IPS-18a (cell line): ENCODE measurements around the gene PRKCZ.
"Not testable (repeated sequence)": the region's sequence is repeated elsewhere in the genome, so short reads cannot be mapped to it uniquely, and the experiment has no call there.

Experiments used
- H3K27ac ChIP-seq: one replicate; pipeline ENCODE4 v1.5.1; 2013; ENCODE audit warnings: low read length
- H3K27me3 ChIP-seq: one replicate; pipeline ENCODE4 v1.6.1; 2013; ENCODE audit warnings: mild to moderate bottlenecking, low read length; ENCODE audit not compliant: control insufficient read depth, insufficient read depth
- H3K36me3 ChIP-seq: one replicate; pipeline ENCODE4 v1.6.1; 2013; ENCODE audit warnings: low read depth, low read length; ENCODE audit not compliant: control insufficient read depth
- H3K4me1 ChIP-seq: one replicate; pipeline ENCODE4 v1.6.1; 2013; ENCODE audit warnings: low read depth, low read length; ENCODE audit not compliant: control insufficient read depth
- H3K4me3 ChIP-seq: one replicate; pipeline ENCODE4 v1.5.1; 2013; ENCODE audit warnings: low read length
- H3K9ac ChIP-seq: one replicate; pipeline ENCODE4 v1.6.1; 2013; ENCODE audit warnings: mild to moderate bottlenecking, low read length, moderate library complexity
- H3K9me3 ChIP-seq: one replicate; pipeline ENCODE4 v1.6.1; 2013; ENCODE audit warnings: low read depth, low read length; ENCODE audit not compliant: control insufficient read depth

The PRKCZ gene

DNA sequence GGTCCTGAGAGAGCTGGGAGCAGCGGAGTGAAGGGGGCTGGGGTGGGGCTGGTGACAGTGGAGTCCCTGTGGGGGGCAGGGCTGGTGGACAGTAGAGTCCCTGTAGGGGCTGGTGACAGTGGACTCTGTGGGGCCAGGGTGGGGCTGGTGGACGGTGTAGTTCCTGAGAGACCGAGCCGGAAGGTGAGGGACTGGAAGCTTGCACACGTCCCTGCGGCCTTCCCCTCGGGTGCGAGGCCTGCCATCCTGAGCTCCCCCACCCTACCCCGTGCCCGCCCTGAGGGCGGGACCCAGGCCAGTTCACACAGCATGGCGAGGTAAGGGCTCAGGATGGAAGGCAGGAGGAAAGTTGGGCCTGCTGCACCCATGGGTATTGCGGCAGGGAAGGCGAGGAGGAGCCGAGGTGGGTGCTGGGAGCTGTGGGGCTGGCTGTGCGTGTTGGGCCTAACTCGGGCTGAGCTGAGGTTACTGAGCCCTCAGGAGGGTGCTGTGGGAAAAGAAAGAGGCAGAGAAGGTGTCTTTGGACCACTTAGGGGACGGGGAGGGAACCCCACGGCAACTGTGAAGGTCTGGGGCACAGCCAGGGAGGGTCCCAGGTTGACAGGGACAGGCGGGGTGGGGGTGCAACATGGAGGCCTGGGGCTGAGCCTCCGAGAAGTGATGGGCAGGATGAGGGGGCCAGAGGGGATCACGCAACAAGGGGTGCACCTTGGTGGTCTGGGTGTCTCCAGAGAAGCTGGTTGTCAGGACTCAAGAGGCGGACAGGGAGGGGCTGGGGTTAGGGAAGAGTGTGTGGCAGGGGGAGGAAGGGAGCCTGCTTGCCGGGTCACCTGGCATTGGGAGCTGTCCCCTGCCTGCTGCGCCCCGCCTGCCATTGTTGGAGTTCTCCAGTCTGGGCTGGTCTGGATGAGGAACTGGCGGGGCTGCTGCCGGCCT is 60.8 kb downstream of the PRKCZ start:
- Histone ChIP-seq H3K27ac (no peak overlapping the region), H3K9ac (no peak overlapping the region), H3K4me1 (peaks cover 11% of the 10 kb centered on the region), H3K4me3 (no peak overlapping the region), H3K36me3 (peaks cover 9% of the 10 kb centered on the region), H3K27me3 (peaks cover 5% of the 10 kb centered on the region), H3K9me3 (no peaks in the 10 kb centered on the region)

DNA sequence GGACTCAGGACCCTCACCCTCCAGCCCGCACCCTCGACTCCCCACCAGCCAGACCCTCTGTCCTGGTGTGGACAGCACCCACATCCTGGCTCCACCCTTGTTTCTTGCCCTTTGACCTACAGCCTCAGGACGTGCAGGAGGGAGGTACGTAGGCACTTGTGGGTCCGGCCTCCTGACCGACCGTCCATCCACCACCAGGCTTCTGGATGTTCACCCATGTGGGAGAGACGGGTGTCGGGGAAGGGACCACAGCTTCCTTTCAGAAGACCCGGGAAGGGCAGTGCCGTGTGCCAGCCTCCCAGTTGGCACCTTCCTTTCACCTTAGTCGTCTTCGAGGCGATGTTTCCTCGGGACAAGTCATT is 61.4 kb downstream of the PRKCZ start:
- Histone ChIP-seq H3K4me1 (peaks cover 17% of the 10 kb centered on the region), H3K27ac (no peak overlapping the region), H3K36me3 (peaks cover 5% of the 10 kb centered on the region), H3K27me3 (peaks cover 5% of the 10 kb centered on the region), H3K9ac (no peak overlapping the region), H3K4me3 (no peak overlapping the region), H3K9me3 (no peaks in the 10 kb centered on the region)

DNA sequence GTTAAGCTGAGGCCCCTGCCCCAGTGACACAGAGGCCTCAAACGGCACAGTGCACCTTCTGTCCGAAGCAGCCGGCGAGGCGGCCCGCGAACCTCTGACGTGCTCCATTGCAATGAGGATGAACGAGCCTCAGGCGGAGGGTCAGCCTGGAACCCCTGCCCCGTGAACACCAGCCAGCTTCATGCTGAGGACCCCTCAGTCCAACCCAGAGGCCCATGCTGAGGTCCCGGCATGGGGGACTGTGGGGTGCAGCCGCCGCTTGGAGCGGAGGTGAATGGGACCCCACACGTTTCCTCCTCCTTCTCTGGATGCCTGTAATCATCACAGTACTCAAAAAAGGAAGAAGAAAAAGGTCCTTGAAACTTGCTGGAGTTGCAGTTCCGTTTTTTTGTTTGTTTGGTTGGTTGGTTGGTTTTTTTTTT is 62.1 kb downstream of the PRKCZ start:
- H3K9ac ChIP-seq, result no peak overlapping the region
- peaks cover 7% of the 10 kb centered on the region for H3K27me3 ChIP-seq
- H3K4me3 ChIP-seq, result no peak overlapping the region
- peaks cover 20% of the 10 kb centered on the region for H3K4me1 ChIP-seq
- no peaks in the 10 kb centered on the region for H3K9me3 ChIP-seq
- H3K36me3 ChIP-seq, result no peaks in the 10 kb centered on the region
- H3K27ac ChIP-seq, result no peak overlapping the region

DNA sequence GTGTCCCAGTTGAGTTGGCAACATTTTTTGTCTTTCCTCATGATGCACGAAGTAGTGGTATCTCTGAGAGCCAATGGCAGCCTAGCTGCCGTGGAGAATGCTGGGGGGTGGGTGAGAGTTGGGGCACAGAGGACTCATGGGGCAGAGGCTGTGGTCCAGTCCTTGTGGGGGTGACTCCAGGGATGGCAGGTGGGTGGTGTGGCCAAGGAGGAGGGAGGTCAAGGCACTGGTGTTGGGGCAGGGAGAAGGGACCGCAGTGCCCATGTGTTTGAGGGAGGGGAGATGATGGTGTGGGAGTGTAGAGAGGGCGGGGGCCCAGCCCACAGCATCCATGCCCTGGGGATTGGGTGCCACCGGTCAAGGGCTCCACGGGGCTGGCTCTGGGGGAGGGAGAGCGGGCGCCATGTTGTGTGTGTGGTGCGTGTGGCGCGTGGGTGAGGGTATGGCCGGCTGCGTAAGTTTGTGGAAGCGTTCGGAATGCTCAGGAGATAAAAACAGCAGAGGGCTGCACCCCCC is 63.5 kb downstream of the PRKCZ start:
- peaks cover 11% of the 10 kb centered on the region for H3K27me3 ChIP-seq
- H3K27ac ChIP-seq, result no peak overlapping the region
- H3K36me3 ChIP-seq, result no peaks in the 10 kb centered on the region
- no peak overlapping the region for H3K4me3 ChIP-seq
- peaks cover 20% of the 10 kb centered on the region for H3K4me1 ChIP-seq
- no peaks in the 10 kb centered on the region for H3K9me3 ChIP-seq
- no peak overlapping the region for H3K9ac ChIP-seq

DNA sequence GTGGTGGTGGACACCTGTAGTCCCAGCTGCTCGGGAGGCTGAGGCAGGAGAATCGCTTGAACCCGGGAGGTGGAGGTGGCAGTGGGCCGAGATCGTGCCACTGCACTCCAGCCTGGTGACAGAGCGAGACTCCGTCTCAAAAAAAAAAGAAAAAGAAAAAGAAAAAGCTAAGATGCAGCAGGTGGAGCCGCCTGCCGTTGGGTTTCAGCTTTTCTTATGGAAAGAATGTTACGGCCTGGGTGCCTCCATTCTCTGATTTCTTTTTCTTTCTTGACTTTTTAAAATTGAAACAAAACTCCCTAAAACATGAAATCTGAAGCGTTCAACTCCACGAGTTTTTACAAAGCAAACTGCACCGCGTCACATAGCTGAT is 64.4 kb downstream of the PRKCZ start:
- not testable (repeated sequence) for H3K4me3 ChIP-seq, H3K27ac ChIP-seq, H3K9ac ChIP-seq, H3K9me3 ChIP-seq, H3K36me3 ChIP-seq
- H3K27me3 ChIP-seq, result peaks cover 11% of the 10 kb centered on the region
- H3K4me1 ChIP-seq, result peaks cover 20% of the 10 kb centered on the region

DNA sequence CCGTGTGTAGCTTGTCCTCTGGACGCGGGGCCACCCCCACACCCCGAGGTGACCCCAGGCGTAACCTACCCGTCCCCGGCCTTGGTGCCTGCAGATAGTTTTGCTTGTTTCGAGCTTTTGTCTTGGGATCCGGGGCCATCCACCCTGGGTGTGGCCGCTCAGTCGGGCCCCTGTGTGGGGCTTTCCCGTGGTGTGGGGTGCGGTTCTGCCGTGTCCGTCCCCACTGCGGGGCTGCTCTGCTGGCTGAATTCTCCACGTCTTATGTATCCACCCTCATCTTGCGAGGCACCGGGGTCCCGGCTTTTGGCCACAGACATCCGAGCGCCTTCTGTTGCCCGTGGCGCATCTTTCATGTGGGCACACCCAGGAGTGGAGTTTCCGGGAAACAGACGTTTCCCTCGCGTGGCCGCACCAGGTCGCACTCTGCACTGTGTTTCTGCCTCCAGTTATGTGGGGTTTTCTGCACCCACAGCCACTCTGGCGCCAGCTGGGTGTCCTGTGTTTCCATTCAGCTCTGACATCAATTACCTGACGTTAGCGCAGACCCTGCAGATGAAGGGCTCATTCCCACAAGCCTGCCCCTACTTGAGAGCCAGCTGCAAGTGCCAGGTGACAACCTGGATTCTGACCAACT is 64.9 kb downstream of the PRKCZ start:
- no peak overlapping the region for H3K4me3 ChIP-seq
- H3K27me3 ChIP-seq, result peaks cover 11% of the 10 kb centered on the region
- no peaks in the 10 kb centered on the region for H3K36me3 ChIP-seq
- H3K9ac ChIP-seq, result no peak overlapping the region
- no peak overlapping the region for H3K27ac ChIP-seq
- H3K9me3 ChIP-seq, result no peaks in the 10 kb centered on the region
- peaks cover 20% of the 10 kb centered on the region for H3K4me1 ChIP-seq

DNA sequence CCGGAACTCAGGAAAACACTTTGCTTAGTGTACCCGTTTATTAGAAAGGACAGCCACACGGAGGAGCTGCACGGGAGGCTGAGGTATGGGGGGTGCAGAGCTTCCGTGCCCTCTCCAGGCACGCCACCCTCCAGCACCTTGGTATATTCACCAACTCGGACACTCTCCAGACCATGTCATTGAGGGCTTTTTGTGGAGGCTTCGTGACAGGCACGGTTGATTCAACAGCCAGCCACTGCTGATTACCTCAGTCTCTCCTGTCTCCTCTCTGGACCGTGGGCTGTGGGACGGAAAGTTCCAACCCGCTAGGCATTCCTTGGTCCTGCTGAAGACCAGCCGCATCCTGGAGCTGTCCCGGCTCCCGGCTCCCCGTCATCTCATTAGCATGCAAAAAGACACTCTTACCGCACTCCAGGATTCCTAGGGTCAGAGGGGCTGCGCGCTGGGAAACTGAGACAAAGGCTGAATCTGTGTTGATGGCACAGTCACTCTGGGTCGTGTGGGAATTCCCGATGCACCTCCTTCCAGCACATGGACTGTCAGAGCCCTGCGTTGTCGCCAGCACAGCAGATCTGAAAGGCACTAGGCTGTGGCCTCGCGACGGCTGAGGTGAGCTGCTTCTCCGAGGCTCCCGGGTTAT is 65.6 kb downstream of the PRKCZ start:
- H3K4me3 ChIP-seq, result peak overlapping the region; percentile 41

DNA sequence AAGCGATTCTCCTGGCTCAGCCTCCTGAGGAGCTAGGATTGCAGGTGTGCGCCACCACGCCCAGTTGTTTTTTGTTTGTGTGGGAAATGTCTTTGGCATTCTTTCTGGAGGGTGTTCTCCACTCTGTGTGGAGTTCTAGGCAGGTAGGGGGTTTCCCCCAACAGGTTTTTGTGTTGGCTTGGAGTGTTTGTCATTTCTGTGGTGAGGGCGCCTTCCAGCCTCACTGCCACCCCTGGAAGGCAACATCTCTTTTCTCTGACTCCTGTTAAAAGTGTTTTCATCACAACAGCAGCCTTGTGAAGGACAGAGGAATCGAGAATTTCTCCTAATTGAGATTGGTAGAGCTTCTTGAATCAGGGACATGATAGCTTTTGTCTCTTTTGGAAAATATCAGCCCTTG is 69.7 kb downstream of the PRKCZ start:
- Histone ChIP-seq H3K9ac (no peak overlapping the region), H3K4me1 (peaks cover 20% of the 10 kb centered on the region), H3K27me3 (peaks cover 11% of the 10 kb centered on the region), H3K4me3 (no peak overlapping the region), H3K36me3 (no peaks in the 10 kb centered on the region), H3K27ac (no peak overlapping the region), H3K9me3 (no peaks in the 10 kb centered on the region)

More for the DNA sequence above, 65.6 kb downstream of the PRKCZ start:
- peaks cover 20% of the 10 kb centered on the region for H3K4me1 ChIP-seq
- H3K27ac ChIP-seq, result no peak overlapping the region
- H3K9me3 ChIP-seq, result no peaks in the 10 kb centered on the region
- no peak overlapping the region for H3K9ac ChIP-seq
- H3K27me3 ChIP-seq, result peaks cover 11% of the 10 kb centered on the region
- H3K36me3 ChIP-seq, result no peaks in the 10 kb centered on the region

DNA sequence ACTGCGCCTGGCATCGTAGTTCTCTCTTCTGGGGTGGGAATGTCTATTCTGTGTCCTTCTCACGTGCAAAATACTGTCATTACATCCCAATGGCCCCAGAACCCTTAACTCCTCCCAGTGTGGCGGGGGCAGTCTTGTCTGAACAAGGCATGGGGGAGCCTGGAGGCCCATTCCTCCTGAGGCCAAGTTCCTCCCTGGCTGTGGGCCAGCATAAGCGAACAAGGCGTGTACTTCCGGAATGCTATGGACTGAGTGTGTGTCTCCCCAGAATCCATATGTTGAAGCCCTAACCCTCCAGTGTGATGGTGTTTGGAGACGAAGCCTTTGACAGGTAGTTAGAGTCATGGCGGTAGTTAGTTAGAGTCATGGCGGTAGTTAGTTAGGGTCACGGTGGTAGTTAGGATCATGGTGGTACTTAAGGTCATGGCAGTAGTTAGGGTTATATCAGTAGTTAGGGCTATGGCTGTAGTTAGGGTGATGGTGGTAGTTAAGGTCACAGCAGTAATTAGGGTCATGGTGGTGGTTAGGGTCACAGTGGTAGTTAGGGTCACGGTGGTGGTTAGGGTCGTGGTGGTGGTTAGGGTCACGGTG is 71.0 kb downstream of the PRKCZ start:
- Histone ChIP-seq H3K4me1 (peaks cover 8% of the 10 kb centered on the region), H3K9me3 (no peaks in the 10 kb centered on the region), H3K9ac (no peak overlapping the region), H3K36me3 (no peaks in the 10 kb centered on the region), H3K27ac (no peak overlapping the region), H3K27me3 (peaks cover 6% of the 10 kb centered on the region), H3K4me3 (no peak overlapping the region)

DNA sequence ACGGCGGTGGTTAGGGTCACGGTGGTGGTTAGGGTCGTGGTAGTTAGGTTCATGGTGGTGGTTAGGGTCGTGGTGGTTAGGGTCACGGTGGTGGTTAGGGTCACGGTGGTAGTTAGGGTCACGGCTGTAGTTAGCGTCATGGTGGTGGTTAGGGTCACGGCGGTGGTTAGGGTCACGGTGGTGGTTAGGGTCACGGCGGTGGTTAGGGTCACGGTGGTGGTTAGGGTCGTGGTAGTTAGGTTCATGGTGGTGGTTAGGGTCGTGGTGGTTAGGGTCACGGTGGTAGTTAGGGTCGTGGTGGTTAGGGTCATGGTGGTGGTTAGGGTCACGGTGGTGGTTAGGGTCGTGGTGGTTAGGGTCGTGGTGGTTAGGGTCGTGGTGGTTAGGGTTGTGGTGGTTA is 71.6 kb downstream of the PRKCZ start:
- H3K27ac ChIP-seq, H3K27me3 ChIP-seq, H3K4me3 ChIP-seq, H3K9ac ChIP-seq, H3K9me3 ChIP-seq, H3K36me3 ChIP-seq, H3K4me1 ChIP-seq: not testable (repeated sequence)

DNA sequence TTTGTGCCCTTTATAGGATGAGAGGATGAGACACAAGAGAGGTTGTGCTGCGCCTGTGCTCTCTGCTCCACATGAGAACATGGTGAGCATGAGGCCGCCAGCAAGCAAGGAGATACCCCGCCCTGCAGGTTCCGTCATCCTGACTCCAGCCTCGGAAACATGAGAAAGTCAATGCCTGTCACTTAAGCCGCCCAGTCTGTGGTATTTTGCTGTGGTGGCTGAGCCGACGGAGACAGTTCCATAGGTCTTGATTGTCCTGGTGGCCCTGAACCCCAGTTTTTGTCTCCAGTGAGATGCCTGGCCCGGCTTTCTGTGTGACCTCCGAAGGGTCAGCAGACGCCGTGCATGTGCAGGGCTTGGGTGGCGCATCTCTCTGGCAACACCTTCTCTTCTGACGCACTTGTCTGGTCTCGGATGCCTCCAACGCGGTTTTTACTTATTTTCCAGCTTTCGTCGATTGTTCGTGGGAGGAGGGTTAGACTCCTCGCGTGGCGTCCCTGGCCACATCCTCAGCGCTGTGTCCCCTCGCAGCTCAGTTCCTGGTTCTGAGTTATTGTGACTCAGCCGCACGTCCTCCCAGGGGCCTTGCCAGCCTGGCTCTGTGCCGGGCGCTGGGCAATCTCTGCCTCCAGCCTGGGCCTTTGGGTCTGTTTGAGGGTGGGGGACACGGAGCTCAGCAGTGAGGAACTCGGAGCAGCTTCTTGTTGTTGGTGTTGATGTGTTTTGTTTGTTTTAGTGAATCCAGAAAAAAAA is 74.4 kb downstream of the PRKCZ start:
- H3K36me3 ChIP-seq, result no peaks in the 10 kb centered on the region
- H3K27ac ChIP-seq, result no peak overlapping the region
- no peak overlapping the region for H3K4me3 ChIP-seq
- no peaks in the 10 kb centered on the region for H3K27me3 ChIP-seq
- no peaks in the 10 kb centered on the region for H3K4me1 ChIP-seq
- no peak overlapping the region for H3K9ac ChIP-seq
- no peaks in the 10 kb centered on the region for H3K9me3 ChIP-seq
